HG03025 (cell line): Measurements from ENCODE around the gene RAB31.

Experiments used
- ATAC-seq: cut with Tn5 transposase; IDR thresholded peaks from one replicate; pipeline ENCODE4 v1.9.1; 2021; ENCODE audit warnings: mild to moderate bottlenecking, moderate library complexity; ENCODE audit not compliant: unreplicated experiment, low FRiP score

The RAB31 gene

DNA sequence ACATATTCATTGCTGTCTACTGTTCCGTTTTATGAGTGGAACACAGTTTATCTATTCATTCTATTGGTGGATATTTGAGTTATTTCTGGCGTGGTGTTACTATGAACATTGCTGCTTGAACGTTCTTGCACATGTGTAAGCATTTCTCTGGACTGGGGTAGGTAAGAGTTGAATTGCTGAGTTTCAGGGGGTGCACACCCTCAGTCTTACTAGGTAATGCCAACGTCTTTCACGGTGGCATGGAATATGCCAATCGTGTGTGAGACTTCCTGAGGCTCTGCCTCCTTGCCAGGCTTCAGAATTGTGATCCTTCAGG is 121.3 kb downstream of the RAB31 start:
- ATAC-seq = no peak

DNA sequence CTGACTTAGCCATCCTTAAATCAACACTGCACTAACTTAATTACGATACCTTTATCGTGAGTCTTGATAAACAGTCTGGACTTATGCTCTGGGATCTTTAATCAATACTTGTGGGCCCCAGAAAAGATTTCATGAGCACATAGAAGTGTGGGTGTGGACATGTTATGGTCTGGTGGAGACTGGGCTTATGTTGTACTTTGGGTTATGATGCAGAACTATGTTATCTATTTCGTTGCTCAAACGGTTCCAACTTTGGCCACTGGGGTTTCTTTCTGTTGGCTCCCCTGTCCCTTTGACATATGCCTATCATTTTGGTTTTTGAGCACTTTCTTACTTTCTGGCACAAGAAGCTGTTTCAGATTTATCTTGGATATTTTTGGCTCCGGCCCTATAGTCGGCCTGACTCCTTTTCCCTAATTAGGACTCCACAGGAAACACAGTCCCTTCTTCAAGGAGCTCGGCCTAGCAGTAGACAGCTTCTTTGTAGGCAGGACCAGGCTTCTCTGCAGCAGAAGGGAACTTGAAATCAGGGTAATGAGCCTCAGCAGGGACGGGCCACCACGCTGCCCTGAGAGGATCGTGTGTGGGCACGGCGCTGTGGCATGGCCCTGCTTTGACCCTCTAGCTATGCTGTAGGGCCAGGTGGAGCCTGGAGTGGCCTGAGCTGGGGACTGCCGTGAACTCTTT is 123.1 kb downstream of the RAB31 start:
- ATAC-seq = no peak

DNA sequence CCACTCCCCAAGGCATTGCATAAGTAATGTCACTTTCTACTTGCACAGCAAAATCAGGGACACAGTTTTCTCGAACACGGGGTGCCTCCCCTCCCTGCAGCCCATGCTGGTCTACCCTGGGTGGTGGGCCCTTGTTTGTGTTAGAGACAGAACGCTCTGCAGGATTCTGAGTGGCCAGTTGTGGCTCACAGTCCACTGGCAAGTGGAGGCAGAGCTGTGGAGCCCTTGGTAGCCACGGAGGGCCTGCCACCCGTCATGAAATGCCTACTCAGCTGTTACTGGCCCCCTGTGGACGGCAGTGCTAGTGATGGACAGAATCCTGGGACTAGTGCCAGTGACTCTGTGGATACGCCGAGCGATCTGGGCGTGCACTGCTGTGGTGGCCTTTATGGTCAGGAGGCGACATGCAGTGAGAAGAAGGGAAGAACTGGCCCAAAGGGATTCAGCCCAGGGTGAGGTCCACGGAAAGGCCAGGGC is 123.7 kb downstream of the RAB31 start:
- no peak for ATAC-seq

DNA sequence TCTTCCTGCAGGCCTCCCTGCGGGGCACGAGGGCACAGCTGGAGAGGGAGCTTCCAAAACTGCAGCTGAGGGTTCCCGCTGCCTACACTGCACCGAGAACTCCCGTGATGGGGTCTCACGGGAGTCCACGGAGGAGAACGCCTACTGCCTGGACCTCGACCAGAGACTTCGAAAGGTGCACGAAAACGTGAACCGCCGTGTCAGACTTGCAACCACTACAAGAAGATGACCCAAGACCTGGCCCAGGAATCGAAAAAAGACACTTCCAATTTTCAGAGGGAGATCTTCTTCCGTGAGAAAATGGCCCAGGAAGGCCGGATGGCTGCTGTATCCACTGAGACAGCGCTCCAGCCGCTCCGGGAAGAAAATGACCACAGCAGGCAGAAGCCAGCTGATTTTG is 124.8 kb downstream of the RAB31 start:
- ATAC-seq = no peak

DNA sequence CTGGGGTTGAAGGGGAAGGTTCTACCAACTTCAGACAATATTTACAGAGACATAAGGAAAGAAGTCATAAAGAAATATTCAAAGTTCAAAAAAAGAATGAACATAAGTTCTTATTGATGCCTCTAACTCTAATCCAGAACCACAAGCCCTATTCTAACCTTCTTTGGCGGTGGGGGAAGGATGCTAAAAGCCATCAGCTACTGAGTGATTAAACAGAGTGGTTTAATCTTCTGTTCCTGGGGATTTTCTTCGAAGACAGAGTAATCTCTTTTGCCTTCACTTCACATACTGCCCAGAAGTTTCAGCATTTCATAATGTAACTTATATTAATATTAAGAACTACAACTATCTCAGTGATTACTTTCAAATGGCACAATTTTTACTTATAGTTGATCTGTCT is 126.5 kb downstream of the RAB31 start:
- ATAC-seq = no peak

DNA sequence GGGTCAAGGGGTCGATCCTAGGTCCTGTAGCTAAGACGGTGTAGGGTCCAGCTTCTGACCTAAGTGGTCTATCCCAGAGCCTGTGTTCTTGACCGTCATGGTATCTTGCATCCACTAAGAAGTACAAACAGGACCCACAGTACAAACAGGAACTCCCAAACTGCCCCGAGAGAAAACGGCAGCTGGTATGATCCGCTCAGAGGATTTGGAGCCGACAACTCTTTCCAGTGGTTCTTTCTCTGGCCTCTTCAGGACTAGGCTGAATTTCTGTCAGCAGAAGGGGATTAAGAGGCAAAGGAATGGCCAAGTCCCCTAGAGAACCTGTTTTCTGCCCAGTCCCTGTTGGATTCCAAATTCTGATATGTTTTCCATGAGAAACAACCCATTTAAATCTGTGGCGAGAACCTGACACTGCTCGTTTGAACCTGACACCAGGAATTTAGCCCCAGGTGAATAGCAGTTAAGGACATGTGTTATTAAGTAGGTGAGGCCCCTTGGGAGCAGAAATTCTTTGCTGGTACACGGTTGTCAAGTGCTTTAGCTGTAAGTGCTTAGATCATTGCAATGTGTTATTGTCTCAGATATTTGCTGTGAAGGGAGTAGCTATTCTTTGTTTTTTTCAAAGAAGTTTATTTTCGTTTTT is 127.1 kb downstream of the RAB31 start:
- no peak for ATAC-seq

DNA sequence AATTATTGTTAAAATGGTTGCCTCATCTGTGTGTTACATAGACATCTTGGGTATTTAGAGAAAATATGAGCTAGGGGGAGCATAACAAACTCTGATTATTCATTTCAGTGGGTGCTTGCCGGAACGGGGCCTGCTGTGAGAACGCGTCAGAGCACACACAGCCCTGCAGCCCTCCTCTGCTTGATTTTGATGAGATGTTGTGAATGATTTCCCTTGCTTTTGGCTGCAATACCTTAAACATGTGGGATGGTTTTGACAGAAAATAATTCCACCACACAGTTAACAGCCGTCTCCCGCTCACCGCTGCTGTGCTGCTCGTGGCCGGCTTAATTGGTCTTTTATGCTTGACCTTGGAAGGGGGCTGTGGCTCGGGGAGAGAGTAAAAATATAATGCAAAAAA is 127.7 kb downstream of the RAB31 start:
- ATAC-seq = no peak

DNA sequence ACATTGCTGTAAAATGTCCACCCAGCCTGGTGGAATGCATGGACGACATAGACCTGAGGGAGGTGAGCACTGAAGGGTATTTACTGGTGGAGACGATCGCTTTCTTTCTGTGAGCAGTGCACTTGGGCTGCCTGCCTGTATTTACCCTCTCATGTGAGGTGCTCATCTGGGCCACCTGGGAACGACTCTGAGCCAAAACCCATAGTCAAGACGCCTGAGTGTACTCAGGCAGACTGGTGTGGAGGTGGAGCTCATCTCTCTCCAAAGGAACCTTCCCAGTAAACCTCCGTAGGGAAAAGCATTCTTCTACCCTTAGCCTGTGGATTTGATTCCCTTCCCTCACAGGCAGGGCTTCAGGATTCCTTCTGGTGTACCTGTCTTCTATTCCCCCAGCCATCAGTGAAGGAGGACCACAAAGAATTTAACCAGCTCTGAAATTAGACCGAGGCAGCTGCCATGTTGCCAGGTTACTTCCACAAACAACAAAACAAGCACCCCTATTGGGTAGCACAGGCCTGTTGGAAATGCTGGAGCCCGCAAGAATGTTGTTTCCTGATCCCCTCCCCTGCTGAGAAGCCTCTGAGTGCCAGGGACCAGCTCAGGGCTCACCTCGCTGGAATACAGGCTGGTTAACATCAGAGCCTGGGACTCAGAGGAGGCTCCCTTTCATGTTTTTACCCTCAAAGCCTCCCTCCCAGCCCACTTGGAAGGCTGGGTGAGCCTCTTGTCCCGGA is 130.2 kb downstream of the RAB31 start:
- ATAC-seq = no peak

DNA sequence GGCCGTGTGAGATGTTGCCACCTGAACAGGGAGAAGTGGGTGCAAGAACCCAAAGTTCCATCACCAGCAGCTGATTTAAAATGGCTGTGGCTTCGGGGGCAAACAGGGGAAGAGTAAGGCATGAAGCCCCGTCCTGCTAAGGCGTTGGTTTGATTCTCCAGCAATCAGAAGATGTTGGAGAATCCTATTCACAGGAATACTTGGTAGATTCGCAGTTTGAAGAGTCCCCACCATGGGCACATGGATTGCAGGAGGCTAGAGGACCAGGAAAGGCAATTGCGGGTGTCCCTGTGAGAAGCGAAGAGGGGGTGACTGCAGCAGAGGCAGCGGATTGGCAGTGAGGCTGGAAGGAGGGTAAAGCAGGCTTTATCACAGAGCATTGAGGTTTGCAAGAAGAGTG is 131.1 kb downstream of the RAB31 start:
- ATAC-seq = no peak

DNA sequence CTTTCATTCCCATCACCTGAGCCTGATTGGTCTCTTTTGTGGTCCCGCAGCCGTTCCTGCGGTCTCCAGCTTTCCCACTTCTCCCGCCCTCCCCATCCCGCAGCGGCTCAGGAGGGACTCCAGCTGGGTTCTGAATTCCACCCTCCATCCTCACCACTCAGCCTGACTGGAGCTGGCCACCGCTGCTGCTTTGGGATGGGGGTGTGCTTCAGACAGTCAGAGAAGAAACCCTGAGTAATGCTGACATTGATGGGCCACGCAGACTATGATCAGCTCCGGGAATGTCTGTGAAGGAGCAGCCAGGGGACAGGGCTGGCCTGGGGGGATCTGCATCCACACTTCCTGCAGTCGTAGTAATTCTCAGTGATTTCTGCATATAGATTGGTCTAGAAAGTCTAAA is 131.8 kb downstream of the RAB31 start:
- ATAC-seq = no peak

DNA sequence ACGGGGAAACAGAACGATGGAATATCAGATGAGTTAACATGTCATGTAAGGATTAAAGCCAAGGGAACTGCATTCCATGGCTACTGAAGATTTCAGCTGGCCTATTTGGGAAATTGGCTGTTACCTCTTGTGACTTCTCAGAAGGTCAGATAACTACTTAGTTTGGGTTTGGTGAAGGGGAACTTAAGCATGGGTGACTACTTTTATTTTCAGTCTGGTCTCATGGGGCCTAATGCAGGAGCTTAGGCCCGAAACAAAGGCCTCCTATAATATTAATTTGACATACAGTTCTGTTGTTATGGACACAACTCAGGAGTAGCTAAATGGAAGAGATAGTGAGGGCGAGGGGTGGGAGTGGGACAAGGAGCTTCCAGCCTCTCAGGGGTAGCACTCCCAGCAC is 133.7 kb downstream of the RAB31 start:
- ATAC-seq = no peak

DNA sequence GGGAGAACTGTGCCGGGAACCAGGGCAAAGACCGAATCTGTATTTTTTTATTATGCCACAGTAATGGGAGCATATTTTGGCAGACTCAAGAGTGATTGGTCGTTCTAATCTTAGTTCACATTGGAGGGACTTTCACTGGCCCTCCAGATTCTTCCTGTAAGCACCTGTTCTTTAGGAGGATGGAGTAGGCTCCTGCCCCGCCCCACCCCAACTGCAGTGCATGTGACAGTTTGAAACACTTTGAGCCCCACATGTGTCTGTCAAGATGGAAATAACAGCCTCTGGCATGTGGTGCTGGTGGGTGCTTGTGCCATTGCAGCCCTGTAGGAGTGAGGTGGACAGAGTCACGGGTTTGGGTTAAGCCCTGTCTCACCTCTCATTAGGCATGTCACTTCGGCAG is 134.3 kb downstream of the RAB31 start:
- no peak for ATAC-seq

DNA sequence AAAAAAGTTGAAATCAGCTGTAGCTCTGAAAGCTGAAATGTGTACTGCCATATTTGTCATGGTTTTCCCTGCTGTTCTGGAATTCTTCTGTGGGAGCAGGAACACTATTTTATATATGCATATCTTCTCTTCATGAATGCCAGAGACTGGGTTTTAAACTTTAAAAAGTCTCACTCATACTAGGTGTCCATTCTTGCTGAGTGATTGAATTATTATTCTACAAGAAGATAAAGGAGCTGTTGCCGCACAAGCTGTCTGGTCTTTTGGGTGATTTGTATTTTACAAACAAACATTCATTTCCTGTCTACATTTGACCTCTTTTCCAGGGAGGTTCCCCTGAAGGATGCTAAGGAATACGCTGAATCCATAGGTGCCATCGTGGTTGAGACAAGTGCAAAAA is 137.2 kb downstream of the RAB31 start:
- ATAC-seq = no peak

DNA sequence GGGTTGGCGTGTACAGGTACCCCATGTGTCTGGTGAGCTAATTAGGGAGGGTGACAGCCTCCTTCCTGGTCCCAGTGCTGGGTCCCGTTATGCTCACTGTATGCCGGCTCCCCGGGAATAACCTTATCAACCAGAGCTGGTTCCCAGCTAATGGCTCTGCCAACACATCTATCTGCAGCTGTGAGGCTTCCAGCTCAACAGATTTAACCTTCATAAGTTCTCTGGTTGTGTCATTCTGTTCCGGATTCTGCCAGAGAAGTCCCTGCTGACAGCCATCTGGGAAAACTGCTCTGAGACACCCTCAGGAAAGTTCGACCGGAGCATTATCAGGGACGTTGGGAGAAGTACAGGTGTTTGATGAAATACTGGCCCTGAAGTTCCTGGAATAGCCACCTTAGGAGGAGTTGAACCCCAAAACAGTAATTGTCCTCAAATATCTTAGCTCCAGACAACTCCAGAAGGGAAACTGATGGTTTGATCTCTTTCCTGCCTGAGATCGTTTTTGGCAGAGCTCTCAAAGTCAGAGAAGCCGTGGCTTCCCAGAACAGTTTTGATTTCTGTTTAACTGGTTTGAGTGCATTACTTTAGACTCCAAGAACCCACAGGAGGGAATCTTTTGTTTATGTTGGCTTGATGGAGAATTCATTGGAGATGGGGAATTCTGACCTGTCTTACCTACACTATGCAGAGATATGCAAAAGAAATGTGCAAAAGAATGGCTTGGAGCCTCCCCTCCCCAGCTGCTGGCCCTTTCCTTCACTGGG is 138.2 kb downstream of the RAB31 start:
- ATAC-seq = no peak

DNA sequence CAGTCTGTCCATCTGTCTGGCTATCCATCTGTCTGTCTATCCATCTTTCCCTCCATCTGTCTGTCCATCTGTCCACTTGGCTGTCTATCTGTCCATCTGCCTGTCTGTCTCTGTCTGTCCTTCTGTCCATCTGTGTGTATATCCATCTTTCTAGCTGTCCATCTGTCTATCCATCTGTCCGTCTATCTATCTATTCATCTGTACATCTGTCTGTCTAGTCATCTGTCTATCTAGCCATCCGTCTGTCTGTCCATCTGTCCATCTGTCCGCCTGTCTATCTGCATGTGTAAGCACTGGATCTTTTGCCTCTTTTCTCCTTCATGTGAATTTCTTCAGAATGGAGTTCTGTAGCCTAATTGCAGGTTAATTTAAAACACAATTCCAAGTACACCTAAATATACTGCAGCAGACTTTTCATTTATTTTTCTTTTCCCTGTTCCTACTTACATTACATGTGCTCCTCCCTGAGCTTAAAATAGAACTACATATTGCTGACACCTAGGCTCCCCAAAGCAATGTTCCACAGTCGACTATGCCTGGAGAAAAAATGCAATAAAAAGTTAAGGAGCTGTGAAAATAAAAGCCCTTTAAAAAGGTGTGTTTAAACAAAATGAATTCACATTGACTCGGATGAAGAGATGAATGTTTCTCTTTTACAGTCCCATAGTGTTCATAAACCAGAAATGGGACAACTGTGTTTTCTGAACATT is 140.2 kb downstream of the RAB31 start:
- ATAC-seq = no peak

DNA sequence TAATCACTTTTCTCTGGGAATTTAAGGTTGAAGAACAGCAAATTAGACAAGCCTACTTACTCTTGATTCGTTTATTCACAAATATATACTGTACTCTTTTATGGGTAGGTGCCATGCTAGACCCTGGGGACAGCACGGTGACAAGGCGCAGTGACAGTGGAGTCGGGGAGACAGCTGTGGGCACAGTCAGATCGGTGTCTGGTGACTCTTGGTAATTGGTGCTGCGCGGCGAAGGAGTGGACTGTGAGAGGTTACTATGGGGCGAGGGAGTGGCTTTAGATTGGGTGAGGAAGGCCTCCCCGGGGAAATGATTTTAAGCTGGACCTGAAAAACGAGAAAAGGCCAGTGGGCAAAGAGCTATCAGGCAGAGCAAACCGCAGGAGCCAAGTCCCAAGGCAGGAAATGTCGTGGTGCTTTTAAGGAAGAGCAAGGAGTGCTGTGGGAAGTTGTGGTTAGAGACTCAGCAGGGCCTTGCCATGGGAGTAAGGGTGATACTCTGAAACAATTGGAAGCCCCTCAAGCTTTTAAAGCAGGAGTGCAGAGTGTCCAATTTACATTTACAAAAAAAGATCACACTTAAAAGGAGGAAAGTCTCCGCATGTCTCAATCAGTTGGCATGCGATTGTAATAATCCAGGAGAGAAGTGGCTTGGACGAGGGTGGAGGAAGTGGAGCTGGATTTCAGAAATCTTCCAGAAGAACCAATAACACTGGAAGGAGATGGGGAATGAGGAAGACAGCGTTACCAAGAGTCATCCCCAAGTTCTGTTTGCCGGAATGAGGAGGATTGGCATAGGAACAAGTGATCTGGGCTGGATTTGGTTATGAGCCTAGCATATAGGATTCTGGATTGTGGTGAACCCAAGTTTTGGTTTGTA is 141.5 kb downstream of the RAB31 start:
- no peak for ATAC-seq

DNA sequence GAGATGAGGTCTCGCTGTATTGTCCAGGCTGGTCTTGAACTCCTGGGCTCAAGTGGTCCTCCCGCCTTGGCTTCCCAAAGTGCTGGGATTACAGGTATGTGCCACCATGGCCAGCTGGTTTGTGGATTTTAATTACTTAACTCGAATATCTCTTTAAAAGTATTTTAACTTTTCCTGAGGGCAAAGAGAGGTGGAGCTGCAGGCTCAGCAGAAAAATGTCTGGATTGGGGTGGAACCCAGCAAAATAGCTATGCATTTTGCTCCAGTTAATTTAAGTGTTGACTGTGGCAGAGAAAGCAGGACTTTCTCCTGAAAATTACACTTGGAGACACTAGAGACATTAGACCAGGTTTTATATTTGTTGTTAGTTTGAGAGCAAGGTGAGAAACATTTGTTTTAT is 142.2 kb downstream of the RAB31 start:
- no peak for ATAC-seq

DNA sequence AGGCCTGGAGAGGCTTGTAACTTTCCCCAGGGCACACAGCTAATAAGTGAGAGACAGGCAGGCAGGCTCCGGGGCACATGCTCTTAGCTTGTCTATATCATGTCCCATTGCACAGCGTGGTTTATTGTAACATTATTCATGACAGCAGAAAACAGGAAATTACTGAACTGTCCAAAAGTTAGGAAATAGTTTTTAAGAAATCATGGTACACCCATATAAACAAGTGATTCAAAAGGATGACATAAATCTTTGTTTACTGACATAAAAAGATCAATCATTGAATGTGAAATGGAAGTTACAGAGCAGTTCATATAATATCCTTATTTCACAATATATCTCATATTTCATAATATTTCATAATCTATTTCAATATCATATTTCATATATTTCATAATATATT is 143.4 kb downstream of the RAB31 start:
- ATAC-seq = no peak

DNA sequence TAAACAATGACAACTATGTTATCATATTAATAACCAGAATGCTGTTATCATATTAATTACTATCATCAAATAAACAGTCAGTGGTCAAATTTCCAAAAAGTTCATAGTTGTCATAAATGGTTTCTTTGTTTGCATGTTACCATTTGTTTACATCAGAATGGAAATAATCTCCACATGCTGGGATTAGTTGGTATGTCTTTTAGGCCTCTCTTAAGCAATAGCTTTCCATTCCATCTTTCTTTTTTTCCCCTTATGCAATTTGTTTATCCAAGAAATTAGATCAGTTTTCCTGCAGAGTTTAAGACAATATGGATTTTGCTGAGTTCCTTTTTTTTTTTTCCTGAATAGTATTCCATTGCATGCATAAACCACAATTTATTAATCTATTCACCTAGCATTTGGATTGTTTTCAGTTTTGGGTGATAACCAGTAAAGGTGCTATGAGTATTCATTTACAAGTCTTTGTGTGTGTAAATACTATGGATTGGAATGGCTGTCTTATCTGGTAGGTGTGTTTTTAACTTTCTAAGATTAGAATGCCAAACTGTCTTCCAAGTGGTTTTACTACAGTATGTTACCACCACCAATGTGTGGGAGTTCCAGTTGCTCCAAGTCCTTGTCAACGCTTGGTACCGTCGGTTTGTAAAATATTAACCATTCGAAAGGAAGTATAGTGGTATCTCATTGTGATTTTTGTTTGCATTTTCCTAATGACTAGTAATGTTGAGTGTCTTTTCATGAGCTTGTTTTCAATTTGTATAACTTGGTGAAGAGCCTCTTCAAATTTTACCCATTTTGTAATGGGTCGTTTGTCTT is 144.4 kb downstream of the RAB31 start:
- ATAC-seq = no peak
